Measurements from ENCODE around the gene XIRP2.

The XIRP2 gene, protein sequence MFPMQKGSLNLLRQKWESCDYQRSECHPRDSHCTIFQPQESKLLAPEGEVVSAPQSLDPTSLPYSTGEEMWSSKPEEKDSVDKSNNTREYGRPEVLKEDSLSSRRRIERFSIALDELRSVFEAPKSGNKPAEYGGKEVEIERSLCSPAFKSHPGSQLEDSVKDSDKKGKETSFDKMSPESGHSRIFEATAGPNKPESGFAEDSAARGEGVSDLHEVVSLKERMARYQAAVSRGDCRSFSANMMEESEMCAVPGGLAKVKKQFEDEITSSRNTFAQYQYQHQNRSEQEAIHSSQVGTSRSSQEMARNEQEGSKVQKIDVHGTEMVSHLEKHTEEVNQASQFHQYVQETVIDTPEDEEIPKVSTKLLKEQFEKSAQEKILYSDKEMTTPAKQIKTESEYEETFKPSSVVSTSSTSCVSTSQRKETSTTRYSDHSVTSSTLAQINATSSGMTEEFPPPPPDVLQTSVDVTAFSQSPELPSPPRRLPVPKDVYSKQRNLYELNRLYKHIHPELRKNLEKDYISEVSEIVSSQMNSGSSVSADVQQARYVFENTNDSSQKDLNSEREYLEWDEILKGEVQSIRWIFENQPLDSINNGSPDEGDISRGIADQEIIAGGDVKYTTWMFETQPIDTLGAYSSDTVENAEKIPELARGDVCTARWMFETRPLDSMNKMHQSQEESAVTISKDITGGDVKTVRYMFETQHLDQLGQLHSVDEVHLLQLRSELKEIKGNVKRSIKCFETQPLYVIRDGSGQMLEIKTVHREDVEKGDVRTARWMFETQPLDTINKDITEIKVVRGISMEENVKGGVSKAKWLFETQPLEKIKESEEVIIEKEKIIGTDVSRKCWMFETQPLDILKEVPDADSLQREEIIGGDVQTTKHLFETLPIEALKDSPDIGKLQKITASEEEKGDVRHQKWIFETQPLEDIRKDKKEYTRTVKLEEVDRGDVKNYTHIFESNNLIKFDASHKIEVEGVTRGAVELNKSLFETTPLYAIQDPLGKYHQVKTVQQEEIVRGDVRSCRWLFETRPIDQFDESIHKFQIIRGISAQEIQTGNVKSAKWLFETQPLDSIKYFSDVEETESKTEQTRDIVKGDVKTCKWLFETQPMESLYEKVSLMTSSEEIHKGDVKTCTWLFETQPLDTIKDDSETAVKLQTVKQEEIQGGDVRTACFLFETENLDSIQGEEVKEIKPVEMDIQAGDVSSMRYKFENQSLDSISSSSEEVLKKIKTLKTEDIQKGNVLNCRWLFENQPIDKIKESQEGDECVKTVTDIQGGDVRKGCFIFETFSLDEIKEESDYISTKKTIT (N-terminal part only)

GRCh38 chr2:166888180-166888579, at the start of gene XIRP2:
TSS of gene XIRP2 (plus strand) at chr2:166888480. CDS start at chr2:166903483, 15,003 bp downstream.
- DNase-seq = no peak

DNA sequence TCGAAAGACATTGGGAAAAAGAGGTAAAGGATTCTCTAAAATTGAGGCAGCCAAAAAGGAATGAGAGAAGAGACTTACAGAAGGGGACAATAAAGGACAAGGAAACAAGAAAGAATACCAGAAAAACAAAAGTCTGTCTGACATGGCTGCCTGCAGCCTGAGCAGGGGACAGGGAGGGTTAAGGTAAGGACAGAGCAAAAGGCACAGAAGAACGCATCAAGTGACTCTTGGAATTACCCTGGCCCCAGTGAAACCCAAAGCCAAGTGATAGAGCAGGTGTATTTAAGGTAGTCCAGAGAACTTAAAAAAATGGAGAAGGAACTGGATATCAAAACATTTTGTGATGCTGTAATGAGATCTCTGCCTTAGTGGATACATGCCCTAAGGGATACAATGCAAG, 47.1 kb upstream of the XIRP2 start:
- no peak for DNase-seq

- DNase-seq = no peak
These were observed 46.6 kb upstream of the XIRP2 start for GRCh38 chr2:166841679-166842078.

GRCh38 chr2:166844111-166844510, 44.2 kb upstream of the XIRP2 start:
- DNase-seq = no peak

DNA sequence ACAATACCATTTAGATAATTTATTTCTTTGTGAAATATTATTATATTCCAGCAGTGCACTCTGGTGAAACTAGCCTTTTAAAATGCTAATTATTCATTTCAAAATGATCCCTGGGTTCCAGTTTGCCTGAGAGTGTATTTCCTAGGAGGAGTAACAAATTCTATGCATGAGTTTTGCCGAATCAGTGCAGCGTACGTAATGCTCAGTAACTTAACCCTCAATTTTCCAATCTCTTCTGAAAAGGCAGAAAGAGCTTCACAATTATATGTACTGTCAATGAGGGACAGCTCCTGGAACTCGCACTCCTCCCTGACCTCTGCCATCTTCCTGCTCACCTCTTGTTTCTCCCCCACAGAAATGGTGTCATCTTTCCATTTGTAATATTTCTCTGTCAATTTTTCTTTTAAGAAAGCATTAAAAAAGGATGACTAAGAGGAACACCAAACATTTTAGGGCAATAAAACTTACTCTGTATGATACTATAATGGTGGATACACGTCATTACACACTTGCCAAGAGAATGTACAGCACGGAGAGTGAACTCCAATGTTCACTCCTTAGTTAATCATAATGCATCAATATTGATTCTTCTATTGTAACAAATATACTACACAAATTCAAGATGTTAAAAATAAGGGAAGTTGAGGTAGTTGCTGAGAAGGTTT, 25.7 kb upstream of the XIRP2 start:
- no peak for DNase-seq

GRCh38 chr2:166867874-166868514, 20.3 kb upstream of the XIRP2 start:
- DNase-seq = no peak

- no peak for DNase-seq
These were observed 17.9 kb upstream of the XIRP2 start for GRCh38 chr2:166870346-166870745.

- DNase-seq = no peak
These were observed 7.1 kb upstream of the XIRP2 start for GRCh38 chr2:166881177-166881576.

DNA sequence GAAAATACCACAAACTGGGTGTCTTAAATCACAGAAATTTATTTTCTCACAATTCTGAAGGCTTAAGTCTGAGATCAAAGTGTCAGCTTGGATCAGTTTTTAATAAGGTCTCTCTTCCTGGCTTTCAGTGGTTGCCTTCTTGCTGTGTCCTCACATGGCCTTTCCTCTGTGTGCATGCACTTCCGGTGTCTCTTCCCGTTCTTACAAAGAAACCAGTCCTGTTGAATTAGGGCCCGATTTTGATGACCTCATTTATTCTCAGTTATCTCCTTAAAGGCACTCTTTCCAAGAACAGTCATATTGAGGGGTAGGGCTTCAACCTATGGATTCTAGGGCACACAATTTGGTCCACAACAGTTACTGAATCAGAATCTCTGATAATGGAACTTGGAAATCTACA, 5.4 kb upstream of the XIRP2 start:
- DNase-seq = no peak

DNA sequence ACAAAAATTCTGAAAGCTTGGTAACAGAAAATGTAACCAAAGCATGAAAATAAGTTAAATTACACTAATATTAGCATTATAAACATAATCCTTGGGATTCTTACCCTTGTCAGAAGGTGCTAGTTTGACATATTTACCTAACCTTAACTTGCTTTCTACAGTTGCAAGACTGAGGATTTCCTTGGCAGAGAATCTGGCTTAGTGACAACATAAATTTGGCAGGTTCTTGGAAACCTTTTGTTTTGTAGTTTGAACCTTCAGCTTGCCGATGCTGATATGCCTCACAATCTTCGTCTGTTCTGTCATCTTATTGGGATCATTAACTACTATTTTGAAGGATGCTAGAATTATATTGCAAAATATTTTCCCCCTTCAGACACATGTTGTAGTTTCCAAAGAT, 3.4 kb downstream of the XIRP2 start:
- DNase-seq = no peak

- DNase-seq = no peak
These were observed 4.1 kb downstream of the XIRP2 start for GRCh38 chr2:166892397-166892796.

- DNase-seq = no peak
These were observed 7.0 kb downstream of the XIRP2 start for GRCh38 chr2:166895243-166895642.

DNA sequence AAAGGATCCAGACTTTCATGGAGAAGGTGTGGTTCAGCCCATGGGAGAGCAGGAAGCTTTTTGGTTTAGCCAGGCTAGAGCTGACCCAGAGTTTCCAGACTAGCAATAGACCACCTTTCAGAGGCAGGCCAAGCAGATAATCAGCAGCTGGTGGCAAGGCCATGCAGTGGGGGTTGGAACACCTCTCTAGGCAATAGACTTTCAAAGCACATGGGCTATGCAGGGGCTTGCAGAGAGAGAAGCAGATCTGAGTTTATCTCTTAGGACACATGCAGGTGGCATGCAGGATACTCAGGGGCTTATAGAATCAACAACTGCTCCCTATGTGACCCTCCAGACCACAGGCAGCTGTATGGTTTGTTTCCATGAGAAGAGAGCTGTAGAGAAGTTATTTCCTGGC, 9.4 kb downstream of the XIRP2 start:
- no peak for DNase-seq

GRCh38 chr2:166899676-166900075, 11.4 kb downstream of the XIRP2 start:
- DNase-seq = no peak

GRCh38 chr2:166900700-166901099, 12.4 kb downstream of the XIRP2 start:
- no peak for DNase-seq

- no peak for DNase-seq
These were observed 13.1 kb downstream of the XIRP2 start for GRCh38 chr2:166901336-166901735.

DNA sequence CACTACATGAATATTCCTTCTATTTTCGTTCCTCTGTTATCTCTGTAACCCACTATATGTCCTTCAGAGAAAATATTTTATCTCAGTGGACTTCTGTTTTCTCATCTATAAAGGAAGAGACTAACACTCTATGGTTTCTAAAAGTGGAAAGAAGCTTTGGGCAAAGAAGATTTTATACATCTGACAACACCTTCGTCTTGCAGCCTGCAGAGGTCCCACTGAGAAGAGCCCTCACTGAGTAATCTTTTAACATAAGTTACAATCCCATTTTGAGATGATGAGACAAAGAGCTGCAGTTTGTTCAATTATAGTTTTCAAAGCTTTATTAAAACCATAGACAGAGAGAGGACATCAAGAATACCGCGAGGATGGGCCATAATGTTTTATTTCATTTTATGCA, 28.7 kb downstream of the XIRP2 start:
- DNase-seq = no peak

DNA sequence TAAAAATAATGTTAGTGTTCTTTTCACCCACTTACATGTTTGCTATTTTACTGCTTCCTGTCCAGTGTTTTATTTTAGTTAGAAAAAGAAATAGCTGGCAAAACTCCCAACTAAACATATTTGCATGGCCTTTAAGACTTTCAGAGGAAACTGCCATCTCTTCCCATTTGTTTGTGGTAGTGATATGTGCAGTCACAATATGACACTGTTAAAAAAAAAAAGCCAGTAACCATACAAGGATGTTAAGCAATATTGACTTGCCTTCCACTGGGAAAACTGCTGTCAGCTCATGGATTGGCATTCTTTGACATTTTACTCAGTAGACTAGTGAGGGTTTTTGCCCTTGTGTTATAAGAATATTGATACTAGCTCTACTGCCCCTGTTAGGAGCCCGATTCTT, 29.1 kb downstream of the XIRP2 start:
- no peak for DNase-seq

DNA sequence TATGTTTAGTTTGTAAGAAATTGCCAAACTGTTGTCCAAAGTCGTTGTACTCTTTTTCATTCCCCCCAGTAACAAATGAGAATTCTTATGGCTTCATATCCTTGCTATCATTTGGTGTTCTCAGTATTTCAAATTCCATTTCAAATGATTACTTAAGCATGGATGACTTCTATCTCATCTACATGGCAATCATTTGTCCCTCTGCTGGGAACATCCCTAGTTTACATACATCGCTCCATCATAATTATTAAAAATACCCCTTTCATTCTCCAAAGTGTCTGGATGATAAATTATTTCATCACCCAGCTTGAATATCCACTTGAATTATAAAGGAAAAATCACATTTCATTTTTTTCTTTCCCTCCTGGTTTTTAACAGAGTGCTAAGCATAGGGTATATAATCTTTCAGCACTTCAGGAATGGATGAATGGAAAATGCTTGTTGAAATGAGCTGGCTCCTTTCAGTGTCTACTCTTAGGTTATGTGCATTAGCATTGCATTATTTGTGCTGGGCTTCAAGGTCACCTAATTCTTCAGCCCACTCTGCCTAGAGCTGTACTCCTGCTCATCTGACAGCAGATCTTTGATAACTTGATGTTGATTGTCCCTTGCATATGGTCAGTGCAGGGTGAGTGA, 33.1 kb downstream of the XIRP2 start:
- no peak for DNase-seq

DNA sequence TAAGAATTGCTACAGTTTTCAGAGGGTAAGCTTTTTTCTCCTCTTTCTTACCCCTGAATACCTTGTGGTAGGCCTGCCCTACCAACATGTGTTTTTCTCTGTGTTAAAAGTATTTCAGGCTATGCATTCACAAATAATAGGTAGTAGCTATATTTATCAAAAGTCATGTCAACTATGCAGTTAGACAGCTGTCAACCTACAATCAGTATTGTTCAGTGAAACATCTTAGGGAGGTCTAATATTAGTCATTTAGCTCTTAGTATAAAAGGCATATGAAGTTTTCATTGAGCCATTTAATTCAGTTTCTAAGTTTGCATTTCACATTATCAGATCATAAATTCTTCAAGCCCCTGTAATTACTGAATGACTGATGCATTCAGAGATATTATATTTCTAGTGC, 36.7 kb downstream of the XIRP2 start:
- no peak for DNase-seq

GRCh38 chr2:166926657-166927056, 38.4 kb downstream of the XIRP2 start:
- DNase-seq = no peak

DNA sequence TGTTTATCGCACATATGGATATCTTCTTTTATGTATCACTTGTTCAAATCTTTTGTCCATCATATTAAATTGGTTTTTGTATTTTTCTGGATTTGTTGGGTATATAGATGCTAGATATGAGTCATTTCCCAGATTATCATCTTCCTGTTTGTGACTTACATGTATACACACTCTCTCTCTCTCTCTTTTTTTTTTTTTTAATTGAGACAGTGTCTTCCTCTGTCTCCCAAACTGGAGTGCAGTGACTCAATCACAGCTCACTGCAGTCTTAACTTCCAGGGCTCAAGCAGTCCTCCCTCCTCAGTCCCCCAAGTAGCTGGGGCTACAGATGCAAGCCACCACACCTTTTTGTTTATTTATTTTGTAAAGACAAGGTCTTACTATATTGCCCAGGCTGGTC, 43.8 kb downstream of the XIRP2 start:
- DNase-seq = no peak

Measured in CD4-positive, alpha-beta T cell treated with Interleukin-4 for 1 hour (primary cell).